Adipocyte (in vitro differentiated cells): ENCODE measurements around the gene TAF11L14.

Experiments
- DNase-seq: peaks from one replicate; pipeline ENCODE4 v3.0.0-alpha.2; 2015; ENCODE audit warnings: low read depth
- H3K27me3 ChIP-seq: replicated peaks from 2 replicates; pipeline ENCODE4 v1.7.0; 2013; ENCODE audit warnings: mild to moderate bottlenecking, low read length, moderate library complexity; ENCODE audit not compliant: control insufficient read depth, insufficient read depth
- H3K36me3 ChIP-seq: 2 replicates; pipeline ENCODE4 v1.7.0; 2013; ENCODE audit warnings: low read length, mild to moderate bottlenecking, moderate library complexity; ENCODE audit not compliant: control insufficient read depth, insufficient read depth, severe bottlenecking
- H3K4me1 ChIP-seq: 2 replicates; pipeline ENCODE4 v1.7.0; 2013; ENCODE audit warnings: mild to moderate bottlenecking, low read length, moderate library complexity; ENCODE audit not compliant: control insufficient read depth, insufficient read depth
- H3K4me3 ChIP-seq: 2 replicates; pipeline ENCODE4 v1.7.0; 2013; ENCODE audit warnings: mild to moderate bottlenecking, low read length, moderate library complexity
- H3K9ac ChIP-seq: 2 replicates; pipeline ENCODE4 v1.7.0; 2013; ENCODE audit warnings: mild to moderate bottlenecking, low read length, moderate library complexity
- H3K9me3 ChIP-seq: 2 replicates; pipeline ENCODE4 v1.7.0; 2013; ENCODE audit warnings: mild to moderate bottlenecking, low read length, moderate library complexity; ENCODE audit not compliant: control insufficient read depth

TAF11L14 gene

DNA sequence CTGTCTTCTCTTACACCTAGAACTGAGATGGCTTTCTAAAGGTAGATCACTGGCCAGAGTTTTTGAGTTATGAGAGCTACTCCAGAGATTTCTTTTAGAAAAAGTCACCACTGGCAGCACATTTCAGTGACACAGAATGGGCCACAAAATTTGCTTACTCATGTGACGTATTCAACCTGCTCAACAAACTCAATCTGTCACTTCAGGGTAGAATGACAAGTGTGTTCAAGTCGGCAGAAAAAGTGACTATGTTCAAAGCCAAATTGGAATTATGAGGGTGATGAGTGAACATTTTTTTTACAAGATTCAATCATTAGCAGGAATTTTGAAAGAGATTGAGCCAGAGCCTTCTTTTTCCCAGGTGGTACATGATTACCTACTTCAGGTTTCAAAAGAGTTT lies 46.5 kb downstream of the TAF11L14 start:
- H3K9ac ChIP-seq = no peak overlapping the region
- H3K4me1 ChIP-seq = no peaks in the 10 kb centered on the region
- no peaks in the 10 kb centered on the region for H3K36me3 ChIP-seq
- H3K4me3 ChIP-seq = no peak overlapping the region
- no peak for DNase-seq
- H3K9me3 ChIP-seq = no peaks in the 10 kb centered on the region
- H3K27me3 ChIP-seq = no peaks in the 10 kb centered on the region
